Urothelium cell line (cell line): ENCODE data around the gene FAM47E.
"Not testable (repeated sequence)": the region's sequence is repeated elsewhere in the genome, so short reads cannot be mapped to it uniquely, and the experiment has no call there.

Experiments used
- DNase-seq: peaks from one replicate; pipeline ENCODE4 v3.0.0; 2011; ENCODE audit warnings: low spot score, mixed read lengths
- FAIRE-seq: peaks from 2 replicates; lab custom pipeline; 2011; peaks lifted over from hg19 to GRCh38; lab: Jason Lieb, UNC

The FAM47E gene

DNA sequence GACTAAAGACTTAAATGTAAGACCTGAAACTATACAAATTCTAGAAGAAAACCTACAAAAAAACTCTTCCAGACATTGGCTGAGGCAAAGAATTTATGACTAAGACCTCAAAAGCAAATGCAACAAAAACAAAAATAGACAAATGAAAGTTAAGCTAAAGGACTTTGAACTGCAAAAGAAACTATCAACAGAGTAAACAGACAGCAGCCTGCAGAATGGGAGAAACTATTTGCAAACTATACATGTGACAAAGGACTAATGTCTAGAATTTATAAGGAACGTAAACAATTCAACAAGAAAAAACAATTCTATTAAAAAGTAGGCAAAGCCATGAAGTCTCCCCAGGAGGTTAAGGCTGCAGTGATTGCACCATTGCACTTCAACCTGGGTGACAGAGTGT, 9.1 kb downstream of the FAM47E start:
- DNase-seq (no peak), FAIRE-seq (no peak)

DNA sequence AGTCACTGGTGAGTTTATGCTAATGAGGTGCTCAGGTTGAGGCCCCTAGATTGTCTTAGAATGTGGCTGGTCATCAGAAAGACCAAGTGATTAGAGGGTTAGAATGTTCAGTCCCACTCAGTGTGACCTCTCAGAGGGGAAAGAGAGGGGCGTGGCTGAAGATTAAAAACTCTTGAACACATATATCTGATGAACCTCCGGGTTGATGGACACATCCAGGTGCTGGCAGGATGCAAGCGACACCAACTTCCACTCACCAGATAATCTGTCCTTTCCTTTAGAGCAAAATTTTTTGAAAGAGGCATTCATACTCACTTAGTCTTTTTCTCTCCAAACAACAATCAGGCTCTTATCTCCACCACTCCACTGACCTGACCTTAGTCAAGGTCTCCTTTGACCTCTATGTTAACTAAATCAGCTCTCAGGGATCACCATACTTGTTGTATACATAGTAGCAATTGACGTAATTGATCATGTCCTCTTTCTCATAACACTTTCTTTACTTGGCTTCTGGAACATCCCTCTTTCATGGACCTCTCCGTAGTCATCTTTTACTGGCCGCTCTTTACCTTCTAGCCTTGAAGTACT, 14.2 kb downstream of the FAM47E start:
- FAIRE-seq (no peak), DNase-seq (no peak)

DNA sequence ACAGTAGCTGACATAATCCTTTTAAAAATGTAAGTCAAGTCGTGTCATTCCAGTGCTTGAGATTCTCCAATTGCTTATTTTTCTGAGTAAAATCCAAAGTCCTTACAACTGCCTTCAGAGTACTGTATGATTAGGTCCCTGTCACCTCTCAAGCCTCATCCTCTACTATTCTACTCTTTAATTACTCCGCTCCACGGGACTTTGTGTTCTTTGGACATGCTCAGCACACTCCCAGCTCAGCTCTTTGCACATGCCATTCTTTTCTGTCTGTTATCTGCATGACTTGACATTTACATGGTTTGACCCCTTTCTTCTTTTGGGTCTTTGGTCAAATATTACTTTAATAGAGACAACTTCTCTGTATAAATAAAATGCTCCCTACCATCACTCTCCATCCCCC, 15.1 kb downstream of the FAM47E start:
- DNase-seq (no peak), FAIRE-seq (no peak)

DNA sequence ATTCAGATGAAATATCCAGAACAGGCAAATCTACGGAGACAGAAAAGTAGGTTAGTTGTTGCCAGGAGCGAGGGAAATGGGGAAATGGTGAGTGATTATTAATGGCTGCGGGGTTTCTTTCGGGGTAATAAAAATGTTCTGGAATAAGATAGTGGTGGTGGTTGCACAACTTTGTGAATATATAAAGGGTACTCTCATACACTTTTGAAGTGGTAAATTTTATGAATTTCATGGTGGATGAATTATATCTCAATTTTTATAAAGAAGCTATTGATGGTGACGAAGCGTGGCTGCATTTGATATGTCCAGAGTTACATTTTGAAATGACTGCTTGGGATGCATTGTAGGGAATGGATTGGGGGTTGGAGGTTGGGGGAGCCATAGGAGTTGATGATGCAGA, 16.3 kb downstream of the FAM47E start:
- FAIRE-seq = no peak

DNA sequence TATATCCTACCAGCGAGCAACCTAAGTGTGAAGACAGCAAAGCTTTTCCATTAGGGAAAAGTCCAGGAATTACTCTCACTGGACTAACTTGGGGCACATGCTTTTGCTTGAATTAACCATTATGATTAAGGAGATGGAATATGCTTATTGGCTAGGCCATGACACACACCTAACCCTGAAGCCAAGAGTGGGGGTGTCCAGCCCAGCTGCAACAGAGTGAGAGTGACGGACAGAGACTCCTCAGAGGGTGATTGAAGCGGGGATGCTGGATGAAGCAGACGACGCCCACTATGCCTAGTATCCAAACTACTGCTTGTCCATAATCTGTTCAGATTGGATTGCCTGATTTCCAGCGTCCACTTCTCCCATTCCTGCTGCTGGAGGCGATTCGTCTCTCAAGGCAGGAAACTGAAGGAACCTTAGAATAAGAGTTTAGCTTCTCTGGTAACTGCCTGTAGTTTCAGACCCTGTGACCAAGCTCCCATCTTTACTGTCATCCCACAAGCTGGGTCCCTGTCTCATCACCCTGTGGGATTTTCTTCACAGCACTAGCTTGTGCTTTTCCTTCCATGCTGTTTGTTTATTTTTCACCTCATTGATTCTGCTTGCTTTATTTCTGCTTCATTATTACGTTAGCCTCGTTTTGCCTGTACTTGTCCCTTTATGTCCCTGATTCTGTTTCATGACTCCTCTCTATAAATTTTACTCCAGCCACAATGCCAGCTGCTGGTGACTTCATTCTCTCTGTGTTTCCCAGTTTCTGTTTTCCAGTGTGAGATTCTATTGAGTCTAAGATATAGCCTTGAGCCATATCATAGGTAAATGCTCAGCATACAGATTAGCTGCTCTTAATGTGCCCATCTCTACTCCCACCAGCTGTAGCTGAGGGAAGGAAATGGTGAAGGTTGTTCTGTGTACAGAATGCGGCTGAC, 19.0 kb downstream of the FAM47E start:
- FAIRE-seq = no peak
- no peak for DNase-seq

More for the DNA sequence above, 16.3 kb downstream of the FAM47E start:
- no peak for DNase-seq

DNA sequence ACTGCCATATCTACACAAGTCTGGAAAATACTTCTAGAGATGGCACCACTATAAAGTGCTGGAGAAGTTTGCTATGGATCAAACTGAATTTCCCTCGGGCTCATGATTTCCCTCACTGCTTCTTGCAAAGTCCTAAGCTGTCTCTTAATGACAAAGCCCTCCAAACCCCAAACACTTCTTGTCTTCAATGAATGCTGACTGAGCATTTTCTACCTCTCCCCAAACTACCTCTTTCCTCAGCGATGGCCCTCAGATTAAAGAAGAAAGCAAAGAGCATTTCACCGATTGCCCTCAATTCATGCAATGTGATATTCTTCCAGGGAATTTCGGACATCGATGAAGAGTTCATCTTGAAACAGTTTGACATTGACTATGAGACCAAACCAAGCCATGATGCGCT, 19.7 kb downstream of the FAM47E start:
- FAIRE-seq (no peak), DNase-seq (no peak)

DNA sequence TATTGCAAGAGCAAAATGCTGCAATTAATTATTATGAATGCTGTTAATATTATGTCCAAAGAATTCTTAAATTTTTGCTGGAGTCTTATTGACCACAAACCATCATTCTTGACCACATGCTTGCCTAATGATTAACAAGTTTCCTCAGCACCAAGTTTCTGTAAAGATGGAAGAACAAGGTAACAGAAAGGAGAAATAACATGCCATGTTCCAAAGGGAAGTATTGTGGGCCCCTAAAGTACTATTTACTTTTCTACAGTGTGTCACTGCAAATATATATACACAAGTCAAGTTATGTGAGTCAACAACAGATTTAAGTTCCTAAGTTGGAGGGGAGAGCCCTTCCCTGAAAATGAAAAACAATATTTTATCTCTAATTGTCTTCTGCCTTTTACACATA, 20.6 kb downstream of the FAM47E start:
- DNase-seq = no peak
- FAIRE-seq = no peak

DNA sequence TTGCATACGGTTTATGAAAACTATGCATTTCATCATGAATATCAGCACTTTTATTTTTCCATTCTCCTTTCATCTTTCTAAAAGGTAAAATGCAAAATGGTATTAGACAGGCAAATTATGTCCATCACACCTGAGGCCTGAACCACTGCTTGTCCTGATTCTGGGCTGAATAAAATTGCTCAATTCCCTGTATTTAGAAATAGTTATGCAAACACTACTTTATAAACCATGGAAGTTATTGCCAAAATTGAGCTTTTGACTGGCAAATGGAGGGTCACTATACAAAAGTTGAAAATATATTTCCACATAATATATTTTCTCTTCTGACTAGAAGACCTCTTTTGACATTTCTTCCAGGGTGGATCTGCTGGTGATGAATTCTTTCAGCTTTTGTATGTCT, 21.1 kb downstream of the FAM47E start:
- no peak for FAIRE-seq

DNA sequence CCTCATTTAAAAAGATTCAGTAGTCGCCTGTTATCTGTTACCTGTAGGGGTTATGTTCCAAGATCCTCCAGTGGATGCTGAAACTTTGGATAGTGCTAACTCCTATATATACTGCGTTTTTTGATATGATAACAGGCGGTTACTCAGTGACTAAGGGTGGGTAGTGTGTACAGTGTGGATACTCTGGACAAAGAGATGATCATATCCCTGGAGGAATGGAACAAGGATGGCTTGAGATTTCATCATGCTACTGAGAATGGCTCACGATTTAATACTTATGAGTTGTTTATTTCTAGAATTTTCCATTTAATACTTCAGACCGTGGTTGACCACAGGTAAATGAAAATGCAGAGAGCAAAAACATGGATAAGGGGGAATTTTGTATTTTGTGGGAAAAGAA, 21.5 kb downstream of the FAM47E start:
- FAIRE-seq = no peak
- DNase-seq = no peak

More for the DNA sequence above, 21.1 kb downstream of the FAM47E start:
- DNase-seq = no peak

DNA sequence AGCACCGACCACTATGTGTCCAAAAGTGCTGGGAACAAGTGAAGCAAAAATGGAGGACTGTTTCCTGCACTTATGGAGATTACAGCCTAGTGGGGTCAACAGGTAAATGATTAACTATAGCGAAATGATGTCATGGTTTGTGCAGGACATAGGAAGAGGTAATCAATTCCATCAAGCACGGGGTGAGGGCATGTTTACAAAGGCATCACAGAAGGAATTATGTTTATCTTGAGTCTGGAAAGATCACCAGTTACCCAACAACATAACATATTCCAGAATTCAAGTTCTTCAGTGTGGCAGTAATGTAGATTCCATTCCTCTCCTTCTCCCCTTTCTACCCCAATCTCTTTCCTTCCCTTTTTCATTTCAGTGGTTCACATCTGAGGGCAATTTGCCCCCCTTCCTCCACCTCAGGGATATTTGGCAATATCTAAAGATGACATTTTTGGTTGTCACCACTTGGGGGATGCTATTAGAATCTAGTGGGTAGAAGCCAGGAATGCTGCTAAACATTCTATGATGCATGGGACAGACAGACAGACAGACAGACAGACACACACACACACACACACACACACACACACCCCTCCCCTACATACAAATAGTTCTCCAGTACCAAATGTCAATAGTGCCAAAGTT, 24.1 kb downstream of the FAM47E start:
- DNase-seq (no peak), FAIRE-seq (no peak)

DNA sequence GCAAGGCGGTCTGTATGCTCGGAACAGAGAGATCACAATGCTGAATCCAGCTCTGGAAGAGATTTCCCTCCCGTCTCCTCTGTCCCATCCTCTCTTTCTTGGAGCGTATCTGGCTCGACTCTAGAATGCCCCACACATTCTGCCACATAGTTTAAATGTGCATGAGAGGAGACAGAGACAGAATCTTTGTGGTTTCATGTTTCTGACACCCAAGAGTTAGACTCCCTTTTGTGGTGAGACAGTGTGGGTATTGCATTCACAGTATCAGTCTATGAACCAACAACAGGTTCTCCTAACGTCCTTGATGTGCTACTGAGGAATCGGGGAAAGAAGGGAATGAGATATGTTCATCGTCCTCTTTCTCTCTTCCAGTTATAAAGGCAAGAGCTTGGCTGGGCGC, 25.3 kb downstream of the FAM47E start:
- DNase-seq = no peak
- no peak for FAIRE-seq

DNA sequence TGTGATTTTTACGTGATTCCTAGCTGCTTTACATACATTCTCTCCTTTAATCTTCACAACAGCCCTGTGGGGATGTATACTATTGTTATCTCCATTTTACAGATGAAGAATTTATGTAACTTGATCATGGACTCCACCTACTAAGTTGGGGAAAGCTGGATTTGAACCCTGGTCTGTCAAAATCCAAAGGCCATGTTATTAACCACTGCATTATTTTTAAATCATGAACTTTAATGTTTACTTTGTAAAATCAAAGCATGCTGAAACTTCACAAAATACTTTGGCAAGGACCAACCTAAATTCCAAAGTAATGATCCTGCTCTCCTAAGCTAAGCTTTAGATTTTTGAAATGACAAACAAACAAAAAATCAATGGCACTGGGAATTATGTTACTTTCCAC, 26.1 kb downstream of the FAM47E start:
- FAIRE-seq (no peak), DNase-seq (no peak)

DNA sequence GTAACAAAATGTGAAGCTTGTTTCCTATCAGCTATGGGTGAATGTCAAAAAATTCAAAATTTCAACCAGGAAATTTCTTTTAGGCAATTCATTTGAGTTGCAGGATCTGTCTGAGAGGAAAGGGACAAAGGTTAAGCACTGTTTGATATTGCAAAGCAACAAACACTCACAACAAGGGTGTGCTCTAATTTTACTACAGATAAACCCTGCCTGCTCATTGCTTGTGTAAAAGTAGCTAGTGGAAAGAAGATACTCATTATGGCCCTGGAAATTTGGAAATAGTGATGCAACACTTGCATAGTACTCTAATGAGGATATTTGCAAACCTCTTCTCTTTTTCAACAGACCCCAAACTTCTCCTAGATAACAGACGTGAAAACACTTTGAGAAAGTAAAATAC, 27.1 kb downstream of the FAM47E start:
- no peak for DNase-seq
- FAIRE-seq = no peak

DNA sequence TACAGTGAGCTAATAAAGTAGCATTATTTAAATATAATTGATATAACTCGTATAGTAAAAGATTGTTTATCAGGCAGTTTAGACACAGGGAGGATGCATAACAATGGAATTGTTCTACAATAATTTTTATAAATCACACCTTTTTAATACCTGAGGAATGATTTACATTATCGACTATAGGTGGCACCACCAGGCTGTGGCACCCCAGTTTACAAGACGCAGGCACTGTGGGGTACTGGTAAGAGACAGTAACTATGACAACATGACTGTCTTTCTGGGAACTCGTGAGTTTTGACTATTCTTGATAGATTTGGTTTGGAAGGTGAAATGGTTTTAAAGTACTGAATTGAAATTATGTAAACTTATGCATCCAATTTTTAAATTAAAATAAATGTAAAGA, 27.9 kb downstream of the FAM47E start:
- DNase-seq (no peak), FAIRE-seq (no peak)

DNA sequence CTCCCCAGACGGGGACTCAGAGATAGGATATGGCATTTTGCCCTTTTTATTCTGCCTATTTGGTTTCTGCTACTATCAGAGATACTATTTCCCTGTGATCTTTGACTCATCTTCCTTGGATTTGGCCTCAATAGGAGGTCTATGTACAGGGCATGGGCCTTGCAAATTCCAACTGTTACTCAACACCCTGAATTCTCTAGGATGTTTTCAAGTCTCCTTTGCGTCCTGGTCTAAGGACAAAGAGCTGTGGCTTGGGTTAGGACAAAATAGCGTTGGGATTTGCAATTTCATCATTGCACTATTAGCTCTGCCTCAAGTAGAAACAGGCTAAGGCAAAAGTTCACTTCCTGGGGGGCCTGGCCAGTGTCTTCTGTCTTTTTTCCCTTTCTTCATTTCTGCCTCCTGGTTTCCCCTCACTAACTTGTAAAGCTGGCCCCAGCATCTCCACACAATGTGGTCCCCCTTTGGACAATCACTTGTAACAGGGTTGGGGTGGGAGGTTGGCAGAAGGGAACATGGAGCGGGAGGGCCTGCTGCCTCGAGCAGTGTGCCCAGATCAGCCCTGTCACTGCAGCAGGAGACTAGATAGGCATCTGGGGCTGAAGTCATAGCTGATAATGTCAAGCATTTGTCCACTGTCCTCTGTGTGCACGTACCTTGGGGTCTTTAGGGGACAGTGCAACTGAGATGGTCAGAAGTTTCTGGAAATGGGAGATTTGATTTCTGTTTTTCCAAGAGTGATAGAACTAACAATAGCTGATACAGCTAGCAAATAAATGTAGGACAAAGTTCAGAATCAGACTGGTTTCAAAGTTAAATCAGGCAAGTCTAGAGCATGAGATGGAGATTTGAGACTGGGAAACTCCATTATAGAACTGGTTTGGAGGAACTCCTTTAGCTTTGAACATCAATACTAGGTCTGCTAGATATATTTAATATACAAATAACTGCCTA, 29.2 kb downstream of the FAM47E start:
- DNase-seq (no peak), FAIRE-seq (no peak)

DNA sequence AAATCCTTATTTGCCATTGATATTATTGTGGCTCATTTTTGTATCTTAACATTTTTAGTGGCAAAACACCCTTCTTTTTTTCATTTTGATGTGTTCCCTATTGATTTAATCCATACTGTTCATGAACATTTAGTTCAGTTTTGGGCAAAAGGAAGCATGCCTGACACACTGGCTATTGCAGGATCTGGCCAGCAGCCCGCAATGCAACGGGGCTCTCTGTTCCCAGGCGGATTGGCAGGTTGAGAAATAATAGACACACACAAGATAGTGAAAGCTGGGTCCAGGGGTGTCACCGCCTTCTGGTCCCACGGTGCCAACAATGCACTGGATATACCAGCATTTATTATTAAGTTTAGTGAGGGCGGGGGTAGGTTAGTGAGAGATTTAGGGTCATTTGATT, 30.1 kb downstream of the FAM47E start:
- not testable (repeated sequence) for DNase-seq, FAIRE-seq

DNA sequence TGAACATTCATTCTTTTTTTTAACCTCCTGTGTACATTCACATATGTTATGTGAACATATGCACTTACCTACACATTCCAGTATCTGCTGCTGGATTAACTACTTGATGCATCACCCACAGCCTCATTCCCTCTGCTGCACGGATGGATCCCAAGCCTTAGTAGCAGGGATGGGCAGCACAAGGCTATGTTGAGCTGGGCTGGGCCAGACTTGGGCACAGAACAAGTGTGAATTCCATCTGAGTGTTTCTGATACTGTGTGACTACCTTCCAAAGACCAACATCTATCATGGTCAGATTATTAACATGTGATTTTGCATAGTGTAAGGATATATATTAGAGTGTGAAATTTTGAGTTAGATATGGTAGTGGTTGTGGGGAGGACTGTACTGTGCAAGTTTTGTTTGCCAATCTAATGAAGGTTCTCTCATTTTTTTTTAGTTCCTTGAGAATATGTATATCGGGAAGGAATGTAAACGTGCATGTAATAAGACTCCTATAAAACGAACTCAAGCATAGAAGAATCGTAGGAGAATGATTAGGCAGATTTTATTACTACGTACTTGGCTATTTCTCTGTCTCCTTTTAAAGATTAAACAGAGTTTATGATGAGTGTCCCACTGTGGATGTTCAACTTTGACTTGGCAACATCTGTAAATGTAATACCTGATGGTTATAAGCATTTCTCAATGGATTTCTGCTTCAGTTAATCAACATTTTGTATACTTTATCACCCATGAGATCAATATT, 31.6 kb downstream of the FAM47E start:
- FAIRE-seq (no peak), DNase-seq (no peak)

DNA sequence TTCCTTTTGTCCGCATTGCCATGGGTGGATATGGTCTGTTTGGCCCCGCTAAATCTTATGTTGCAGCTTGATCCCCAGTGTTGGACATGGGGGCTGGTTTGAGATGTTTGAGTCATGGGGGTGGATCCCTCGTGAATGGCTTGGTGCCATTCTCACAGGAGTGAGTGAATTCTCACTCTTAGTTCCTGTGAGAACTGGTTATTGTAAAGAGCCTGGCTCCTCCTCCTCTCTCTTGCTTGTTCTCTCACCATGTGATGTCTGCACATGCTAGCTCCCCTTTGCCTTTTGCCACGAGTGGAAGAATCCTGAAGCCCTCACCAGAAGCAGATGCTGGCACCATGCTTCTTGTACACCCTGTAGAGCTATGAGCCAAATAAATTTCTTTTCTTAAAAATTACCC, 32.4 kb downstream of the FAM47E start:
- no peak for FAIRE-seq
- no peak for DNase-seq

DNA sequence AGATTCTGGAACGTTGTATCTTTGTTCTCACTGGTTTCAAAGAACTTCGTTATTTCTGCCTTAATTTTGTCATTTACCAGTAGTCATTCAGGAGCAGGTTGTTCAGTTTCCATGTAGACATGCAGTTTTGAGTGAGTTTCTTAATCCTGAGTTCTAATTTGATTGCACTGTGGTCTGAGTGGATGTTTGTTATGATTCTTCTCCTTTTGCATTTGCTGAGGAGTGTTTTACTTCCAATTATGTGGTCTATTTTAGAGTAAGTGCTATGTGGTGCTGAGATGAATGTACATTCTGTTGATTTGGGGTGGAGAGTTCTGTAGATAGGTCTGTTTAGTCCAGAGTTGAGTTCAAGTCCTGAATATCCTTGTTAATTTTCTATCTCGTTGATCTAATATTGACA, 36.3 kb downstream of the FAM47E start:
- DNase-seq, FAIRE-seq: not testable (repeated sequence)

DNA sequence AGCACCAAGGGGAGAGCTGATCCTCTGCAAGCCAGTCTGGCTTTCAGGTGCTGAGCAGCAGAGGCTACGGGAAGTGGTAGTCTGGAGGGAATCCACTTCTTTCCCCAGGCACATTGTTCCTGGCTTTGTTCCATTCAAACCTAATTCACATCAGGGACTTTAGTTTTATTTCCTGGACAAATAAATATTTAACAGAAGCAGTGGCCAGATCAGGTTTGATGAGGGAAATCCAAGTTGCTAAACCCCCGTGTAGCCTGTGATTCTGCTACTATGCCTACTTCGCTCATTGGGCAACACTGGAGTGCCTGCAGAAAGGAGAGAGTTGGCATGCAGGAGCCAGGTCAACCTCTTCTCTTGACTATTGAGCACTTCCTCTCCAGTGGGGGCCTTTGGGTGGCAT, 41.2 kb downstream of the FAM47E start:
- FAIRE-seq (no peak), DNase-seq (no peak)
